ENCODE data around the gene NELL1. TPM values are rescaled to one million over a fixed set of nuclear protein-coding genes. Genes with fewer than 3 reads are reported as not detected.

The NELL1 gene
- total RNA-seq, 1 experiment from 2014 or later = not detected

GRCh38 chr11:20668131-20668809 lies 1.1 kb upstream of the NELL1 start:
- DNase-seq (ENCODE audit: low spot score) = no peak

GRCh38 chr11:20669820-20670684 lies 666 bp downstream of the NELL1 start:
- DNase-seq (ENCODE audit: low spot score) = no peak

GRCh38 chr11:20670932-20671403 lies 1.6 kb downstream of the NELL1 start:
- no peak for DNase-seq (ENCODE audit: low spot score)

GRCh38 chr11:20671856-20672546 lies 2.6 kb downstream of the NELL1 start:
- DNase-seq (ENCODE audit: low spot score) = peak; percentile 44

- peak; percentile 29 for DNase-seq (ENCODE audit: low spot score)
Observed at GRCh38 chr11:20672575-20672974, 3.2 kb downstream of the NELL1 start.

- no peak for DNase-seq (ENCODE audit: low spot score)
Observed at GRCh38 chr11:20676658-20677057, 7.3 kb downstream of the NELL1 start.

GRCh38 chr11:20688761-20689160 lies 19.4 kb downstream of the NELL1 start:
- DNase-seq (ENCODE audit: low spot score) = no peak

GRCh38 chr11:20707876-20708275 lies 38.5 kb downstream of the NELL1 start:
- no peak for DNase-seq (ENCODE audit: low spot score)

- DNase-seq (ENCODE audit: low spot score) = peak; percentile 12
Observed at GRCh38 chr11:20712912-20713311, 43.5 kb downstream of the NELL1 start.

GRCh38 chr11:20715464-20715863 lies 46.1 kb downstream of the NELL1 start:
- DNase-seq (ENCODE audit: low spot score) = no peak

- DNase-seq (ENCODE audit: low spot score) = no peak
Observed at GRCh38 chr11:20715931-20716330, 46.5 kb downstream of the NELL1 start.

GRCh38 chr11:20719821-20720220 lies 50.4 kb downstream of the NELL1 start:
- DNase-seq (ENCODE audit: low spot score) = no peak

GRCh38 chr11:20723366-20723765 lies 54.0 kb downstream of the NELL1 start:
- DNase-seq (ENCODE audit: low spot score) = no peak

GRCh38 chr11:20729597-20730105 lies 60.3 kb downstream of the NELL1 start:
- DNase-seq (ENCODE audit: low spot score) = no peak

- no peak for DNase-seq (ENCODE audit: low spot score)
Observed at GRCh38 chr11:20731676-20732215, 62.4 kb downstream of the NELL1 start.

GRCh38 chr11:20739107-20739506 lies 69.7 kb downstream of the NELL1 start:
- no peak for DNase-seq (ENCODE audit: low spot score)

GRCh38 chr11:20739577-20739976 lies 70.2 kb downstream of the NELL1 start:
- DNase-seq (ENCODE audit: low spot score) = no peak

- peak; percentile 15 for DNase-seq (ENCODE audit: low spot score)
Observed at GRCh38 chr11:20754933-20755332, 85.5 kb downstream of the NELL1 start.

GRCh38 chr11:20759541-20759940 lies 90.2 kb downstream of the NELL1 start:
- no peak for DNase-seq (ENCODE audit: low spot score)

- no peak for DNase-seq (ENCODE audit: low spot score)
Observed at GRCh38 chr11:20760811-20761210, 91.4 kb downstream of the NELL1 start.

GRCh38 chr11:20762116-20762844 lies 92.9 kb downstream of the NELL1 start:
- DNase-seq (ENCODE audit: low spot score) = no peak
